Measurements from ENCODE around the gene MRPS23.
A peak's percentile ranks its signal among the peaks of the same experiment; 100 is the strongest.

The MRPS23 gene

DNA sequence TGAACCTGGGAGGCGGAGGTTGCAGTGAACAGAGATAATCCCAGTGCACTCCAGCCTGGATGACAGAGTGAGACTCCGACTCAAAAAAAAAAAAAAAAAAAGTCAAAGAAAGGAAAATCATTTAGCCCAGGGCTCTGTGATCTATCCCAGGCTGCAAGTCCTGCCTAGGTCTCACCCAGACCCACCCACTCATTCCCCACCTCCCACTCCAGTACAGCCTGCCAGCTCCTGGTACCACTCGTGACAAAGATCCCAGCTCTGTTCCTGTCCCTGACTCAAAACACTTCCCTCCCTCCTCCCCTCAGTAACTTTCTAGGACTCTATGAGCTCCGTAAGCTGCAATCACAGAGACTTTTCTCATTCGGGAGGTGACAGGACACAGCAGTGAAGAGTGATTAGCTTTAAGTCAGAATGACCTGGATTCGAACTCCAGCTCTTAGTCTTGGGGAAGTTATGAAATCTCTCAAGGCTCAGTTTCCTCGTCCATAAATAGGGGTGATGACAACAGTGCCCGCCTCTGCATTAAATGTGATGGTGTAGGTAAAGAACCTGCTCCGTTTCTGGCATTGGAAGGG is 28.0 kb upstream of the MRPS23 start:
- no peak for DNase-seq

DNA sequence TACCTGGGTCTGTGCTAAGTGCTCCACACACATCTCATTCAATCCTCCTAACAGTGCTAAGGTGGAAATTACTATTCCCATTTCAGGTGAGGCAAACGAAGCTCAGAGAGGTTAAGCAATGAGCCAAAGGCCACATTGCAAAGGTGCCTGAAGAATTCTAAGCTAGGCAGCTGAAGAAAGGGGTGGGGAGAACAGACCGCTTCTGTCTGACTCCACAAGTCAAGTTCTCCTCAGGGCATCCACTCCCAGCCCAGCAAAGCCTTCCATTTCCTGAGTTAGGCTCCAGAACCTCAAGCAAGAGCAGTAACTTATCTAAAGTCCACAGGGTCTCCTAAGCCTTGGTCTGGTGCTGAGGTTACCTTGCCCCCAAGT is 27.0 kb upstream of the MRPS23 start:
- no peak for DNase-seq

DNA sequence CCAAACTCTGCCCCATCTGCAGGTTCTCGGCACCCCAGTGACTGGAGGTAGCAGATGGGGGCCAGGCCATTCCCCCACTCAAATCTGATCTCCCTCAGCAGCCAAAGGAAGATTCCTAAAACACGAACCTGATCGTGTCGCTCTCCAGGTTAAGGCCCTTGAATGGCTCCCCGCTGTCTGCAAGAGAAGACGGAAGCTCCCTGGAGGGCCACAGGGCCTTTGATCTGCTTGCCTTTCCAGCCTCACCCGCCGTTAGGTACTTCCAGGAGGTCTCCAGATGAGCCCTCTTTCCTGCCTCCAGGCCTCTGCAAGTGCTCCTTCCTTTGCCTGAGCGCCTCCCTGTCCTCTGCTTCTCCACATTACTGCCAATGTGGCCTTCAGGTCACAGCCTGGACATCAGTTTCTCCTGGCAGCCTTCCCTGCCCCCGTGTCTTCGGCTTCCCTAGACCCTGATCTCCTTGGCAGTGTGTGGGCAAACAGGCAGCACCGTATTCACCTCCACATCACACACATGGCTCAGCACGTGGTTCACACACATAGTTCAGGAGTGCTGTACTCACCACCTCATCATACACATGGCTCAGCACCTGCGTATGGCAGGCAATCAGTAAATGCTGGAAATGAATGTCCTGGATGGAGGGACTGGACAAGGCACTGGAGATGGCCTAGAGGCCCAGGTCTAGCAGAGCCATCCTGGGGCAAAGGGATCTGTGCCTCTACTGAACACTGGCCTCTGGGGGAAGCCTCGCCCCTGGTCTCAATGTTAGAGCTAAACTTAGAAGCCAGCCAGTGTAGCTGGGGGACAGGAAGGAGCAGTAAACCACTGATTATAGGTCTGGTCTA is 26.4 kb upstream of the MRPS23 start:
- no peak for DNase-seq

GRCh38 chr17:57875290-57876022 is 25.6 kb upstream of the MRPS23 start:
- peak; percentile 59 for DNase-seq

DNA sequence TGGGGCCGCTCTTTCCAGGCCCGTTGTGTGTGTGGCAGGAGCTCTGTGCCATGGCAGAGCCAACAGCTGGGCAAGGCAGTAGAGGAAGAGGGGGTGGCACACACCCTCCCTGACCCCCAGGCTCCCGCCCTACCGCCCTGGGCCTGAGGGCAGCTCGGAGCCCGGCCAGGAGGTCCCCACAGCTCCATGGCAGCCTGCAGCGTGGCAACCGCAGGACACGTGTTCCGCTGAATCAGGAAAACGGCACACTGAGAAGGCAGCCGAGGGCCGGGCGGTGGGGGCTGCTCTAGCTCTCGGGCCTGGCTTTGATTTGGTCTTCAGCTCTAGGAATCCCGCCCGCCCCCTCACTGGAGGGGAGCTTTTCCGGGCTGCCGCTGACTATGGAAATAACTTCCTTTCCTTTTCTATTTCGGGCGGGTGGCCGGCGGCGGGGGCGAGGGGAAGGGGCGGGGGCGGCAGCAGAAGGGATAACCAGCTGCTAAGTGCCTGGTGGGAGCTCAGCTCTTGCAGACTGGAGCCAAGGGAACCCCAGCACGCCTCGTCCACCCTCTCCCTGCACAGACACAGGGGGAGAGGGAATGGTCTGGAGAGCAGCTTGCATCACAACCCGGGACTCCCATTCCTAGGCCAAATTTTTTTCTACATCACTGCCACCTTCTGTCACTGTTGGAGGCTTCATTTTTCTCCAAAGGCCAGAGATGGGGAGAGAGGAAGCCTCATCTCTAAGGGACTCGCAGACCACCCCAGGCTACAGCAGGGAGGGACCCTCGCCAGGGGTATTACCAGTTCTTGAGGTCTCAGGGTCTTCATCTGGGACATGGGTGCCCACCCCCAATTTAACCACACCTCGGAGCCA is 24.8 kb upstream of the MRPS23 start:
- peak; percentile 65 for DNase-seq

GRCh38 chr17:57874058-57874419 is 24.2 kb upstream of the MRPS23 start:
- DNase-seq: no peak

- no peak for DNase-seq
Measured at GRCh38 chr17:57873261-57874057, 23.6 kb upstream of the MRPS23 start.

DNA sequence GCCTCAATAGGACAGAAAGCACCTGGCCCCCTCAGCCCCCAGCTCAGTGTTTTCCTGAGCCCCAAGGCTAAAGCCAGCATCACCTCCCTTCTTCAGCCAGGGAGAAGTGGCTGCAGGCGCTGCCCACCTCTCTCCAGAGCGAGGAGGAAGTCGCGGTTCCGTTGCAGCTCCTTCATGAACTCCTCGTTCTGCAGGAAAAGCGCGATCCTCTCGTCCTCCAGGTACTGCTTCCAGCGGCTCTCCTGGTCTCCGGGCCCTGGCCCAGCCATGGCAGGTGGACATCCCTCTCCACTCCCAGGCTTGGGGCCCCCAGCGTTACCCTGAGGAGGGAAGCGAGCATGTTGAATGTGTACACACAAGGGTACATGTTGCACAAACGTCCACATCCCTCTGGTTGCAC is 22.7 kb upstream of the MRPS23 start:
- peak; percentile 26 for DNase-seq

GRCh38 chr17:57871863-57872262 is 22.0 kb upstream of the MRPS23 start:
- no peak for DNase-seq

- no peak for DNase-seq
Measured at GRCh38 chr17:57871155-57871554, 21.3 kb upstream of the MRPS23 start.

GRCh38 chr17:57870283-57870635 is 20.4 kb upstream of the MRPS23 start:
- no peak for DNase-seq

GRCh38 chr17:57869617-57870282 is 19.9 kb upstream of the MRPS23 start:
- no peak for DNase-seq

DNA sequence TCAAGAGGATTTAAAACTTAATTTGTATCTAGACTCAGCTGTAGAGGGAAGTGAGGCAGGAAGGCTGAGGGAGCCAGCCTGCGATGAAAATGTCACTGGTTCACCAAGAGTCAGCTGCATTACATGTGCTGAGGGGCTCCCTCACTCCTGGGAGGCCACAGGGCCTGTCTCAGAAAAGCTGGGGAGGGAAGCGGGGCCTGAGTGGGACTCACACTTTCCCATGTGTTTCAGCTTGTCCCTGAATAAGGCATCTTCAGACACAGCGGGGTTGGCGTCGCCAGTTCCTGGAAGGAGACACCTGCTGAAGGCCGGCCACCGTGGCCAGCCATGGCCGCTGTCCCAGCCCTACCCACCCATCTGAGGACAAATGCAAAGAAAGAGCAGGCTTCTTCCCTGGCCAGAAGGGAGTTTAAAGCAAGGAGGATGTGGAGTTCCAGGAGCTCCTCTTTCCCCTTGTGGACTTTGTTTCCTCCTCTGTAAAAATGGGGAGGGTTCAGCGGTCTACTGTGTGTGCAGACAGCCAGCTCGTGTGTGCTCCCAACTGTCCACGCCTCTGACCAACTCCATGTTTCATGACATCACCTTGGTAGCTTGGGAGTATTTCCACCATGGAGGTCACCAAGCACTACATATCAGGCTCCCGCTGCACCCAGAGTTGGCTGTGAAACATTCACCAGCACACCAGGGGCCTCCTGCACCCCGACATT is 19.2 kb upstream of the MRPS23 start:
- peak; percentile 45 for DNase-seq

- peak; percentile 83 for DNase-seq
Measured at GRCh38 chr17:57868007-57868909, 18.4 kb upstream of the MRPS23 start.

GRCh38 chr17:57867126-57867525 is 17.3 kb upstream of the MRPS23 start:
- no peak for DNase-seq

GRCh38 chr17:57866723-57867122 is 16.9 kb upstream of the MRPS23 start:
- no peak for DNase-seq

GRCh38 chr17:57866319-57866718 is 16.5 kb upstream of the MRPS23 start:
- DNase-seq: no peak

DNA sequence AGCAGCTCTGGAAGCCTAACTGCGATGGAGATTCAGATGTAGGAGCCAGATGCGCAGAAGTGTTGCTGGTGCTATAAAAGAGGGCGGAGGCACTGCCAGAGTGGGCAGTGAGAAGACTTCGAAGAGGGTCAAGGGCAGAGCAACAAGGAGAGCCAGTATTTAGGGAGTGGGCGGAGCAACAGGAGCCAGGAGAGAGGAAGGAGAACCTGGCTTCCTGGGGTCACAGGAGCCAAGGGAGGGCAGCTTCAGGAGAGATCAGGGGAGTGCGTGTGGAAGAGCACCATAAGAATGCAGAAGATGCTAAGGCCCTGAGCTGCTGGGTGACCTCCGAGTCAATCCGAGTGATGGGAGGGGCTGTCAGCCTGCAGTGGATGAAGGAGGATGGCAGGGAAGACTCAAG is 14.4 kb upstream of the MRPS23 start:
- DNase-seq: no peak

GRCh38 chr17:57862694-57863667 is 13.1 kb upstream of the MRPS23 start:
- no peak for DNase-seq
